GM18526 (cell line): ENCODE data around the gene DMD.

Source experiments
- POLR2A ChIP-seq: IDR thresholded peaks from 3 replicates; pipeline ENCODE4 v1.6.1; 2011; ENCODE audit not compliant: insufficient read length; ENCODE audit errors: extremely low read depth

The DMD gene

DNA sequence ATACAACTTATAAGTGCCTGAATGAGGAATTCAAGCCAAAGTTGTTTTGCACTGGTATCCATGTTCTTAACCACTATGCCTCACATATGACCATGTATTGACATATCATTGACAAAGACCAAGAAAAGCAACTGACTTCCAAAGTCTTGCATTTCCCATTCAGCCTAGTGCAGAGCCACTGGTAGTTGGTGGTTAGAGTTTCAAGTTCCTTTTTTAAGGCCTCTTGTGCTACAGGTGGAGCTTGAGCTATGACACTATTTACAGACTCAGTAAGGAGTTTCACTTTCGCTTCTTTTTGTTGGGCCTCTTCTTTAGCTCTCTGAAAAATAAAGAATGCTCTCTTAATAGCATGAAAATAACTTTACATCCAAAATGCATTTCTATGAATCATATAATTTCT, 763.0 kb downstream of the DMD start:
- no peak for TF ChIP-seq POLR2A

DNA sequence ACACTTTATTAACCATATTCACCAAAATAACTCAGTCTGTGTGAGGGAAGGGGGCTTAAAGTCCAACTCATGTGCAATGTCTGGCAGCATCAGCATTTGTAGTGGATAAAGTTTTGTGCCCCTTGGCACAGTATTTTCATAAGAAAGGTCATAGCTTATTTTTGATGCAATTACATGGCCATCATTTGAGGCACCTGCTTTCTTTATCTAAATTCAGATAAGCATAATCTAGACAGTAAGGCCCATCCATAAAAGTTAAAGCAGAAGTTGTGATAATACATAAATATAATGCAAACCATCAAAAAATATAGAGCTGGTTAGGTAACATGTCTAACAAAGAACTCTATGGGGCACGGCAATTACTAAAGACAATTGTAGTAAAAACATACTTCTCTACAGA, 763.7 kb downstream of the DMD start:
- TF ChIP-seq POLR2A: no peak

DNA sequence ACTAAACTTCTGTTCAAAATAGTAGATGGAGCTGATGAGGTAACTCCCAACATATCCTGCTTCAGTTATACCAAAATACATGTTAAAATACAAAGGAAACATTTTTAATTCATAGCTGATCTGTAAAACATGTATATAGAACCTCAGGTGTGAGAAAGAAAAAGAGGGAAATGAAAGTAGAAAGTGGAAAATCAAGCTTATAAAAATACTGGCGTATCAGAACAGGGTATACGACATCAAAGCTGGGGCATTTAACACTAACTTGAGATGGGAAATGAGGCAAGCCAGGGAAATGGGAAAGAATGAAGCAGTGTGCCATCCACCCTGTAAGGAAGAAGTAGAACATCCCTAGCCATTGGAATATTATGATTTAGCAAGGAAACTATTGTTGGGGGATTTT, 767.5 kb downstream of the DMD start:
- no peak for TF ChIP-seq POLR2A

DNA sequence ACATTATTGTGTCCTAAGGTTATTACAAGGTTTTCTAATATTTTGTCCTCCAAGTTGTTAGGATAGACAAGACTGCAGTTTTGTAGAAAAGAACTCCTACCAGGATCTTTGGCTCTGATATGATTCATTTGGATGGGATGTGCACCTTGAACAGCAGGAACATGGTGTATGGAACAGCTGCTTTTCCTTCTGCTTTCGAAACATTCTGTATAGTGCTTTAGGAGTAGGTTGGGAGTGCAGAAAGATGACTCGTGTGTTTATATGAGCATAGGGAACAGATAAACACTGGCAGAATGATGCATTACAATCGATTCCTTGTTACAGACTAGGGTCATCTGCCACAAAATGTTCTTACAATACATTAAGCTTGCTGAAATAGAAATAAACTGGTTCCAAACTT, 790.1 kb downstream of the DMD start:
- TF ChIP-seq POLR2A: no peak

DNA sequence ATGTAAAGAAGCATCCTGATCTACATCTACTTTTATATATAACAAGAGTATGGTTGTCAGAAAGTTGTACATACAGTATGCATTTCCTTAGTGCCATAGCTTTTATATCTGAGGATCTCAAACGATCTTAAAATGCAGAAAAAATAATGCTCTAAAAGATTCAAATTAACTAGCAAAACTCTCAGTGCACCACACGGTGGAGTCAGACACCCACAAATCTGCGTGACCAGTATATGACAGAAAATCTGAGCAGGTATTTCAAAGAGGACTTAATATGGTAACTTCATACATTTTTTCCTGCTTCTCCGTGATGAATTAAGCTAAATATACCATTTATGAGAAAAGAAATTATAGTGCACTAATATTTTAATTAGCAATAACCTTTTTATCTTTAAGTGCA, 803.0 kb downstream of the DMD start:
- TF ChIP-seq POLR2A: no peak

DNA sequence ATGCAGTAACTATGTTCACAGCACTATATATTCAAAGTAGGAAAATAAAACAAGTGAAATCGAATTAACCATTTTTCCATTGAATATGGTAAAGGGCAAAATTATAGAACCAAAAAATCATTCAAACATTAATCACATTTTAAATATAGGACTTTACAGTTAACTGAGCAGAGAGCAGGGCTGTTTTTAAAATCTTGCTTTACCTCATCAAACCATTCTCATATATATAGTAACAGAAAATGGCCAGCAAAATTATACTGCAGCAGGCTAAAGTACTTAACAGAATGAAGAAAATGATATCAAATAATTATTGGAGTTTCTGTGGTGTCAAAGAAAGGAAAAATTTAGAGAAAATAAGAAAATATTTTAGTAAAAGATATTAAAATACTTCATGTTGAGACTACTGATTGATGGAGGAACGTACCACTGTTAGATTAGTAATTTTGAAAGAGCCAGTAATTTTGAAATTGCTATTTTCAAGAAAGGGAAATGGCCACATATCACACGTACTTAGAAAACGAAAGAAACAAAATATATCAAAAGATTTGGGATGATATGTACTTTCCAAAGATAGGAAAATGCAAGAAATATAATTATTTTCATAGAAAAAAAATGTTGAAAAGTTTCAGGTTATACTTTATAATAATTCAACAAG, 813.7 kb downstream of the DMD start:
- no peak for TF ChIP-seq POLR2A

DNA sequence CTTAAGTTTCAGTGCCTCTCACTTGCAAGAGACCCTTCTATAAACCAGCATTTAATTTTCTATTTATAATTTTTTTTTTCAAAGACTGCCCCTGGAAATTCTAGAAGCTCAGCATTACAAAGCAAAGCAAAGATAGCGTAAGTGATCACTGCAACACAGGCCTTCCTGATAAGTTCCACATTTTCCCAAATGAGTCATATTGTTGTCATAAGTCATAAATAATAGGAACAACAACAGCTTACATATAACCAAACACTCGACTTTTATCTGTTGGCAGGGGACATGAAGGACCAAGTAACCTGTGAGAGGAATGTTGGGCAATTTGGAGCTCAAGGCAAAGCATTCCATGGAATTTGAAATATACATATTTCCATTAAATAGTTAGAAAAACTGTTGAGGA, 815.5 kb downstream of the DMD start:
- no peak for TF ChIP-seq POLR2A

DNA sequence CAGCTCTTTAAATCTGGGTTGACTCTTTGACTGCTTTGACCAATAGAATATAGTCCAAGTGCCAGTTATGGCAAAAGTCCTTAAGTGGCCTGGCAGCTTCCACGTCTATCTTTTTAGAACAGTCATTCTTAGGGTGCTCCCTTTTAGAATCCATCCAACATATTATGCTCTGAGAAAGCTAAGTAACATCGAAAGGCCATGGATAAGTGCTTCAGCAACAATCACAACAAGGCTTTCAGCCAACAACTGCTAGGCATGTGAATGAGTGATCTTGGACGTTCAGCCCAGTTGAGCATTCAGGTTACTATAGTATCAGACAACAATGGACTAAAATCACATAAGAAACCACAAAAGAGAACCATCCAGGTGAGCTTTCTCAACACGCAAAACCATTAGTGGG, 818.7 kb downstream of the DMD start:
- TF ChIP-seq POLR2A: no peak

DNA sequence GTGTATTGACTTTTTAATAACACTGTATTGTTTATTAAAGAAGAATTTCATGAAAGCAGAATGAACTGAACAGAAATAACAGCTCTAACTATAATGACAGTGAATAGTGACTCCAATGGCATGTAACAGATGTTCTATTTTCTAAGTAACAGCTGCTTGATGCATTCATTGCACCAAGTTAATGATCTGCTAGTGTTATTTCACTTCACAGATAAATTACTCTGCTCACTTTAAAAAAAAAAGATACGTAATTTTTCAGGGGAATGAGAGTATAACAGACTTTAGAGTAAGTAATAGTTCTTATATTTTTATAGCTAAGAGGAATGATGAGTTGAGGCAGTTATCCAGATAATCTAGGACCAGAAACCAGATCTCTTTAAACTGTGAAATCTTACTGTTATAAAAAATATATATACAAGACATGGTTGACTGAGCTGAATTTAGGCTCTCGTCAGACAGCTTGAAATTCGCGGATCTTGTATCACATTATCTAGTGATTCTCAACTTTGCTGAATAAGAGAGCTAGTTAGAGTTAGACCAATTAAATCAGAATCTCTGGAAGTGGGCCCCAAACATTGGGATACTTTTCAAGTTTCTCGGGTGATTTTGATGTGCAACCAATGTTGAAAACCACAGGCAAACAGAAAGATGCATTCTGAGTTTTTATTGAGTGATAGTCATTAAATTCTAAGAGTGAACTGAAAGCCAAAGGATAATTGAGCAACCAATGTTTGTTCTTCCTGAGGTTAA, 840.7 kb downstream of the DMD start:
- no peak for TF ChIP-seq POLR2A

DNA sequence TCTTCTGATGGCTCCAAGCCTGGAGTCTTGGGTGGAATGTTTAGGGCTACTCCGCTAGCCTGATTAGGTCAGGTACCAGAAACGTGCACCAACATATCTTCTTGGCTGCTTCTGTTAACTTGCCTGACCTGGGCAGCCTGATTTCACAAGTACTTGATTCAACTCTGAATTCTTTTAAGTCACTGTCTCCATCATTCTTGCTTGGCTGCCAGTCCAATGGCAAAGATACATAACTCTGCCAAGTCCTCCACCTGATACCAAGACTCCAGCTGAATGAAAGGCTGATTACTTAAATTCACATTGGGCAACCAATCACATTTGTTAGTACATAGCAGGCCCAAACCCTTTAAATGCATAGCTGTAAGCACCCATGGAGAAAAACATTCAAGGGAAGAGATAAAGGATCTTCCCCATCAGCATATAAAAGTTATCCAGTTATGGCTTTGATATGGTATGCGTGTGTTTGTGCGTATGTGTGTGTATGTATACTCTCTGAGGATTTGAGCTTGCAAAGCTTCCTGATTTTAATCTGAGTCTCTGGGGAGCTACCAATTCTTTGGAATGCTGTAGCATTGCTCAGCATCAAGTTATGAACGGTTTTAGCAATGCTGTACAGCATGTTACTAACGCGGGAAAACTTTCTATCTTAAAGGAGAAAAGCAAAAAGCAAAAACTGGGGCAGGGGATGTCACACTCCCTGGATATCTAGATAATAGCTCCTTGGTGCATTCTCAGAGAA, 917.2 kb downstream of the DMD start:
- TF ChIP-seq POLR2A: no peak

DNA sequence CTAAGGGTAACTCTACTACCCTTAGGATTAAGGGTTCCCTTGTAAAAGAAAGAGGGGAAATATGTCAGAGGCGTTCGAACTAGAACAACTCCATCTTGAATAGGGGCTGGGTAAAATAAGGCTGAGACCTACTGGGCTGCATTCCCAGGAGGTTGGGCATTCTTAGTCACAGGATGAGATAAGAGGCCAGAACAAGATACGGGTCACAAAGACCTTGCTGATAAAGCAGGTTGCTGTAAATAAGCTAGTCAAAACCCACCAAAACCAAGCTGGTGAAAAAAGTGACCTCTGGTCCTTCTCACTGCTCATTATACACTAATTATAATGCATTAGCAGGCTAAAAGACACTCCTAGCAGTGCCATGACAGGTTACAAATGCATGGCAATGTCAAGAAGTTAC, 922.0 kb downstream of the DMD start:
- no peak for TF ChIP-seq POLR2A

DNA sequence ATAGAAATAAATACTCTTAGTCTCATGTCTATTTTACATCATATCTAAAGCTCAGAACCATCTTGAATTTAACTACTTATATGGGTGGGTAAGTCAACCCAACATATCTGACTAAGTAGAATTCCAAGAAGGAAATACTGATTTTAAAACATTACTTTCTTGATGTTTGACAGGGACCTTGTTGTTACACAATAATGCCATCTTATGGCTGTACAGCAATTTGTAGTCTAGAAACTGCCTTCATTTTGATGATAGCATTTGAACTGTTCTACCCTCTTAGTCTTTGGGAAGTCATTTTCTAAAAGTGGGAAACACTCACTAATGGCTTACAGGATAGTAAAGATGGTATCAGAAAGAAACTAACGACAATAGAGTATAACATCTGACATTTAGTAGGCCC, 929.5 kb downstream of the DMD start:
- TF ChIP-seq POLR2A: no peak

DNA sequence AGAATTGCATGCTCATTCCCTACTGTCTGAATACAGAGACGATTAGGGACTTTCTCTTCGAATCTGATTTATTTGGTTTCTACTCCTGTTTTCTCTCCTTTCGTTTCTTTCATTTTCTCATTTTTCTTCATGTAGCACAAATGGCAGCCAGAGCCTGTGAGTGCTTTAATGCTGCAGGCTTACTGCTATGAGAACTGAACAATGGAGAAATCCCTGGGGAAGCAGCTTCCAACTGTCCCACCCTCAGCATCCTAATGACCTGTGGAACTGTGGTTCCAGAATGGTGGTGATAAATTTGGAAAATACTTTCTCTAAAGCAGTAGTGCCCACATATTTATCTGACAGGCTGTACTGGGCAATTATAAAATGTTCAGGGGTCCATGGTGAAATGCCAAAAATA, 930.4 kb downstream of the DMD start:
- TF ChIP-seq POLR2A: no peak

DNA sequence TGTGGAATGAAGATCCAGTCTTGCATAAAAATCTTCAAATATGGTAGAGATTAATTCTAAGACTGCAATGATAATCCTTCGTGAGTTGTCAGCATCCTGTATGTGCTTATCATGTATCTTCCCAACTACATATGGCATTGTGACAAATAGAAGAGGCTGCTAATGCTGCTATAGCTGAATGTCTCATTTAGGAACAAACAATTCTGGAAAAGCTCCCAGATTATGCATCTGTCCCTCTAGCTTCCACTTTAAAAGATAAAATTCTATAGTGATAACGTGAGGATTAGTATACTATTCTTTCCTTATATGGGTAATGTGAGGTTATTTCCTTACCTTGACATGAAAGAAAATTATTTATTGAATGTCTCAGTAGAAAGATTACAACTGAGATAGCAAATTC, 930.9 kb downstream of the DMD start:
- TF ChIP-seq POLR2A: no peak

DNA sequence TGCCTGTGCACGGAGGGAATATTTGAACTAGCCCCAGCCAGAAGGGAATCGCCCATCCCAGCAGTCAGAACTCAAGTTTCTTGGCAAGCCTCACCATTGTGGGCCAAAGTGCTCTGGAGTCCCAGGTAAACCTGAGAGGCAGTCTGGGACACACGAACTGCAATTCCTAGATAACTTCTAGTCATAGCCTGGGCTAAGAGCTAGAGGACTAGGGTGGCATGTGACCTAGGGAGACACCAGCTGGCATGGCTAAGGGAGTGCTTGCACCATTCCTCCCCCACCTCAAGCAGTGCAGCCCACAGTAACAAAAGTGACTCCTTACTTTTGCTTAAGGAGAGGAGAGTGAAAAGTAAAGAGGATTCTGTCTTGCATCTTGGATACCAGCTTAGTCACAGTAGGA, 935.2 kb downstream of the DMD start:
- no peak for TF ChIP-seq POLR2A

DNA sequence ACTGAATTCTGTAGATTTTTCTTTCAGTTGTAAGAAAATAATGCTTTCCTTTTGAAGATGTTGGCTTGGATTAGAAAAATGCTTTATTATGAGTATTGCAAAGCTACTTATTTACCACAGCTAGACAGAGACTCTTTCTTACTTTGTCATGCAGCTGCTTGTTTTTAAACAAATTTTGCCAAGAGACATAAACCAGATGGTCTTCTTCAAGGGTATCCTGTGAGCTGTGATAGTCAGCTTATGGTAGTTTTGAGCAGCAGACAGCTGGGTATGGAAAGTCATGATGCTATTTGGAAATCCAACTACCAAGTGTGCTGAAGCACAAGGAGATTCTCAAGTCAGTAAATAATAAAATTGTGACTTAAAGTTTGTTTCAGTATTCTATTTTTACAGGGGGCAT, 941.5 kb downstream of the DMD start:
- no peak for TF ChIP-seq POLR2A
